PC-3 (cell line): ENCODE data around the gene MEF2C. TPM values are rescaled to one million over a fixed set of nuclear protein-coding genes. Genes with fewer than 3 reads are reported as not detected.

ENCODE experiments used
- ATAC-seq: fragments of 200-7000 bp; cut with Tn5 transposase; 2 replicates; pipeline ENCODE4 v1.9.1; 2020; ENCODE audit warnings: mild to moderate bottlenecking, moderate library complexity
- BruUV-seq: library from RNA; stranded (reverse); fragments of 400-500 nt; replicated peaks from 2 replicates; lab custom pipeline; 2021; lab: Mats Ljungman, UMichigan
- CTCF ChIA-PET: fragments of 300-600 bp; sonication (Branson Sonifier 250); formaldehyde crosslinking; loops from one replicate; lab custom pipeline; 2022; ENCODE audit warnings: antibody characterized with exemption; lab: Charles Lee
- POLR2A ChIA-PET: fragments of 300-600 bp; sonication (Branson Sonifier 250); formaldehyde crosslinking; loops from one replicate; lab custom pipeline; 2022; ENCODE audit warnings: antibody characterized with exemption; ENCODE audit not compliant: unreplicated experiment; lab: Charles Lee
- DNase-seq: peaks from one replicate; pipeline ENCODE4 v3.0.0-alpha.2; 2015
- H2AFZ ChIP-seq: fragments of 300-600 bp; sonication (generic); 2 replicates; pipeline ENCODE4 v1.6.0; 2016; ENCODE audit warnings: antibody characterized with exemption, low read length
- H3F3A ChIP-seq: fragments of 300-600 bp; sonication (generic); one replicate; pipeline ENCODE4 v1.6.0; 2017; ENCODE audit warnings: antibody characterized with exemption, low read length, control low read depth, mild to moderate bottlenecking; ENCODE audit not compliant: unreplicated experiment
- H3K27ac ChIP-seq: fragments of 300-600 bp; sonication (generic); 2 replicates; pipeline ENCODE4 v1.5.1; 2016; ENCODE audit warnings: mild to moderate bottlenecking, low read length
- H3K27me3 ChIP-seq: fragments of 300-600 bp; sonication (generic); 2 replicates; pipeline ENCODE4 v1.6.1; 2016; ENCODE audit warnings: low read length, mixed read lengths
- H3K36me3 ChIP-seq: fragments of 300-600 bp; sonication (generic); 2 replicates; pipeline ENCODE4 v1.6.1; 2016; ENCODE audit warnings: low read depth, mixed run types, low read length, mixed read lengths
- H3K4me1 ChIP-seq: fragments of 300-600 bp; sonication (generic); 2 replicates; pipeline ENCODE4 v1.5.1; 2016; ENCODE audit warnings: low read length; ENCODE audit not compliant: insufficient read depth
- H3K4me2 ChIP-seq: fragments of 300-600 bp; sonication (generic); 2 replicates; pipeline ENCODE4 v1.6.0; 2016; ENCODE audit warnings: low read length
- H3K4me3 ChIP-seq: fragments of 300-600 bp; sonication (generic); 2 replicates; pipeline ENCODE4 v1.5.1; 2016; ENCODE audit warnings: mild to moderate bottlenecking, low read length, mixed read lengths
- H3K79me2 ChIP-seq: fragments of 300-600 bp; sonication (generic); 2 replicates; pipeline ENCODE4 v1.6.1; 2017; ENCODE audit warnings: low read length, mixed read lengths
- H3K9ac ChIP-seq: fragments of 300-600 bp; sonication (generic); 2 replicates; pipeline ENCODE4 v1.6.0; 2016; ENCODE audit warnings: mild to moderate bottlenecking, low read length
- H3K9me2 ChIP-seq: fragments of 300-600 bp; sonication (generic); replicated peaks from 2 replicates; pipeline ENCODE4 v1.6.1; 2016; ENCODE audit warnings: mixed run types, low read length, mixed read lengths
- H3K9me3 ChIP-seq: fragments of 300-600 bp; sonication (generic); 2 replicates; pipeline ENCODE4 v1.6.1; 2016; ENCODE audit warnings: low read length, mixed read lengths
- H4K20me1 ChIP-seq: fragments of 300-600 bp; sonication (generic); 2 replicates; pipeline ENCODE4 v1.6.1; 2016; ENCODE audit warnings: low read length, mixed read lengths
- CTCF ChIP-seq: fragments of 300-600 bp; sonication (generic); conservative IDR thresholded peaks from 2 replicates; pipeline ENCODE4 v1.5.1; 2017; ENCODE audit warnings: antibody characterized with exemption, low read depth, mild to moderate bottlenecking, low read length
- EZH2 ChIP-seq: fragments of 300-600 bp; sonication (generic); IDR thresholded peaks from one replicate; pipeline ENCODE4 v1.6.1; 2017; ENCODE audit warnings: antibody characterized with exemption, mild to moderate bottlenecking, low read length; ENCODE audit not compliant: unreplicated experiment
- EZH2phosphoT487 ChIP-seq: fragments of 300-600 bp; sonication (generic); IDR thresholded peaks from 2 replicates; pipeline ENCODE4 v1.6.1; 2018; ENCODE audit warnings: mild to moderate bottlenecking, antibody characterized with exemption, low read length, borderline replicate concordance
- intact Hi-C: fragments of 100-400 bp; cut with micrococcal nuclease; formaldehyde crosslinking; loops from 2 replicates; pipeline ENCODE4 v1.9.0; 2023
- total RNA-seq: library from RNA; depleted of rRNA; stranded (reverse); fragments of >200 nt; gene quantifications from 2 replicates; pipeline ENCODE4 v1.2.3, GENCODE V29; 2014

MEF2C gene
- total RNA-seq, 1 experiment from 2014 or later, result 8.0 TPM

- no peak for TF ChIP-seq EZH2phosphoT487
- TF ChIP-seq EZH2, result no peak
- no peak for TF ChIP-seq CTCF
- DNase-seq (peak; percentile 52), ATAC-seq (peak; percentile 95)
- ChIA-PET POLR2A (no interaction called here), CTCF (no interaction called here)
- Histone ChIP-seq H3K9me2 (no peaks in the 10 kb centered on the region), H3K27me3 (no peaks in the 10 kb centered on the region), H3K79me2 (no peaks in the 10 kb centered on the region), H4K20me1 (no peaks in the 10 kb centered on the region), H2AFZ (no peak overlapping the region), H3K4me2 (peak overlapping the region; percentile 10; the same call in 1 of the 2 replicates), H3K9ac (no peak overlapping the region), H3K4me1 (peaks cover 11% of the 10 kb centered on the region), H3K27ac (0 out of 2 replicates have a peak overlapping the region, but pooled peaks have one; percentile 7), H3K4me3 (no peak overlapping the region), H3F3A (no peaks in the 10 kb centered on the region), H3K36me3 (no peaks in the 10 kb centered on the region), H3K9me3 (no peaks in the 10 kb centered on the region)
- no TSS peak for BruUV-seq
- intact Hi-C loops, result no loop called here
Measured at GRCh38 chr5:88719434-88719833, 163.6 kb downstream of the MEF2C start.

- BruUV-seq, result no TSS peak
- Histone ChIP-seq H3K9me3 (no peaks in the 10 kb centered on the region), H4K20me1 (no peaks in the 10 kb centered on the region), H3K9ac (no peak overlapping the region), H3F3A (no peaks in the 10 kb centered on the region), H3K36me3 (no peaks in the 10 kb centered on the region), H3K27ac (no peak overlapping the region), H2AFZ (no peak overlapping the region), H3K4me2 (no peak overlapping the region), H3K27me3 (no peaks in the 10 kb centered on the region), H3K9me2 (no peaks in the 10 kb centered on the region), H3K79me2 (no peaks in the 10 kb centered on the region), H3K4me1 (peaks cover 11% of the 10 kb centered on the region), H3K4me3 (no peak overlapping the region)
- ChIA-PET POLR2A (no interaction called here), CTCF (no interaction called here)
- DNase-seq (no peak), ATAC-seq (no peak)
- intact Hi-C loops, result no loop called here
- TF ChIP-seq EZH2 (no peak), CTCF (no peak), EZH2phosphoT487 (no peak)
Measured at GRCh38 chr5:88718736-88719135, 164.2 kb downstream of the MEF2C start.

GRCh38 chr5:88716101-88716500 lies 166.9 kb downstream of the MEF2C start:
- Histone ChIP-seq H3K9me3 (no peaks in the 10 kb centered on the region), H3K4me1 (peaks cover 11% of the 10 kb centered on the region), H2AFZ (no peak overlapping the region), H3K9me2 (no peaks in the 10 kb centered on the region), H3K36me3 (no peaks in the 10 kb centered on the region), H3K27me3 (no peaks in the 10 kb centered on the region), H4K20me1 (no peaks in the 10 kb centered on the region), H3K9ac (no peak overlapping the region), H3K79me2 (no peaks in the 10 kb centered on the region), H3K27ac (no peak overlapping the region), H3K4me2 (no peak overlapping the region), H3K4me3 (no peak overlapping the region), H3F3A (no peaks in the 10 kb centered on the region)
- POLR2A ChIA-PET, result no interaction called here
- ATAC-seq (no peak), DNase-seq (no peak)
- intact Hi-C loops, result no loop called here
- no TSS peak for BruUV-seq
- CTCF ChIA-PET, result no interaction called here
- TF ChIP-seq EZH2, result no peak
- TF ChIP-seq CTCF, result no peak
- no peak for TF ChIP-seq EZH2phosphoT487
